DOHH2 (cell line): ENCODE measurements around the gene CAMKV.

Experiments
- H3F3A ChIP-seq: fragments of 200-600 bp; sonication (generic), shearing (Covaris generic); 2 replicates; pipeline ENCODE4 v1.6.0; 2016; ENCODE audit warnings: antibody characterized with exemption, mild to moderate bottlenecking; ENCODE audit not compliant: control insufficient read depth, insufficient read depth
- H3K27ac ChIP-seq: fragments of 200-600 bp; sonication (generic); 2 replicates; pipeline ENCODE4 v1.5.1; 2014; ENCODE audit warnings: low read depth, mild to moderate bottlenecking, low read length, moderate library complexity
- H3K27me3 ChIP-seq: fragments of 200-600 bp; sonication (generic); 2 replicates; pipeline ENCODE4 v1.6.1; 2014; ENCODE audit warnings: mild to moderate bottlenecking, low read length, mixed read lengths; ENCODE audit not compliant: control insufficient read depth
- H3K36me3 ChIP-seq: fragments of 200-600 bp; sonication (generic); 2 replicates; pipeline ENCODE4 v1.6.1; 2014; ENCODE audit warnings: mild to moderate bottlenecking, low read length, moderate library complexity, mixed read lengths; ENCODE audit not compliant: control insufficient read depth
- H3K4me1 ChIP-seq: fragments of 200-600 bp; sonication (generic); 2 replicates; pipeline ENCODE4 v1.6.1; 2014; ENCODE audit warnings: mild to moderate bottlenecking, low read length, mixed read lengths; ENCODE audit not compliant: control insufficient read depth
- H3K4me2 ChIP-seq: fragments of 200-600 bp; sonication (generic); 2 replicates; pipeline ENCODE4 v1.6.0; 2014; ENCODE audit warnings: mild to moderate bottlenecking, low read length, moderate library complexity
- H3K4me3 ChIP-seq: fragments of 200-600 bp; sonication (generic); 2 replicates; pipeline ENCODE4 v1.5.1; 2014; ENCODE audit warnings: mild to moderate bottlenecking, low read length, mixed read lengths
- H3K79me2 ChIP-seq: fragments of 200-600 bp; sonication (generic); 2 replicates; pipeline ENCODE4 v1.6.1; 2014; ENCODE audit warnings: mild to moderate bottlenecking, low read length, mixed read lengths; ENCODE audit not compliant: control insufficient read depth
- H3K9me2 ChIP-seq: fragments of 200-600 bp; sonication (generic); replicated peaks from 2 replicates; pipeline ENCODE4 v1.6.1; 2014; ENCODE audit warnings: mild to moderate bottlenecking, low read length, mixed read lengths; ENCODE audit not compliant: control insufficient read depth
- H3K9me3 ChIP-seq: fragments of 200-600 bp; sonication (generic); 2 replicates; pipeline ENCODE4 v1.6.1; 2014; ENCODE audit warnings: antibody characterized with exemption, low read length, mixed read lengths; ENCODE audit not compliant: control insufficient read depth, insufficient read depth
- H4K20me1 ChIP-seq: fragments of 200-600 bp; sonication (generic); 2 replicates; pipeline ENCODE4 v1.6.0; 2014; ENCODE audit warnings: low read depth, mild to moderate bottlenecking, antibody characterized with exemption, low read length, moderate library complexity; ENCODE audit not compliant: control insufficient read depth, insufficient read depth
- CTCF ChIP-seq: fragments of 200-600 bp; sonication (generic); IDR thresholded peaks from one replicate; pipeline ENCODE4 v1.5.1; 2014; ENCODE audit warnings: antibody characterized with exemption, mild to moderate bottlenecking, low read depth, low read length; ENCODE audit not compliant: poor library complexity, severe bottlenecking
- EZH2phosphoT487 ChIP-seq: fragments of 200-600 bp; sonication (generic); IDR thresholded peaks from 2 replicates; pipeline ENCODE4 v1.6.1; 2017; ENCODE audit warnings: borderline replicate concordance, mild to moderate bottlenecking, antibody characterized with exemption, low read length, moderate library complexity, mixed read lengths

CAMKV gene

GRCh38 chr3:49845694-49846093 lies 24.0 kb downstream of the CAMKV start:
- Histone ChIP-seq H3K4me1 (peaks cover 7% of the 10 kb centered on the region; the same call in 1 of the 2 replicates), H3K4me2 (no peak overlapping the region)
- TF ChIP-seq EZH2phosphoT487, result no peak
- TF ChIP-seq CTCF, result no peak

DNA sequence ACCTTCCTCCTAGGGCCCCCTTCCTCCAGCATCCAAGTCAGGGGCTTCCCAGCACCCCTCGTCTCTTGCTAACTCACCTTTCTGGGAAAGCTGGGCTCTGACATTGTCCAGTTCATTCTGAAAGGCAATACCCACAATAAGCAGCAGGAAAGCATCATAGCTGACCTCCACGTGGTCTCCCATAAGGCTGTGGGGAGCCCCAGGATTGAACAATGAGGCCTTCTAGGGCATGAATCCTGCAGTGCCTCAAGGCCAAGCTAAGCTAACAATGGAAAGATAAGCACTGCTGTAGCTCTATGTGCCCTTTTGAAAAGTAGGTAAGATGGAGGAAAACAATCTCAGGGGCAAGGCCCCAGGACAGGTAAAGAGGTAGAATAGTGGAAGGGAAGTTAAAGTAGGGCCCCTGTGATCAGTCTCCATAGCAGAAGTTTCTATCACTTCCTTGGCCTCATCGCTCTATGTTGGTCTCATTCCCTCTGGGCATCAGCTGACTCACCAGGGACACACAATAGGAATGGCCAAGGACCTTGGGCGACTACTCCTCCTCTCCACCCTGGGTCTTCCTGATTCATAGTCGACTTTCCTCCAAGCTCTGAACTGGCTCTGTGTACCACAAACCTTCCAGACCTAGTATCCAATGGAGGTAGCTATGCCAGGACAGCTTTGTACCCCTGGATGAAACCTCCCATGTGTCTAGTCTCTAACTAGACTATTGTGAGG lies 25.1 kb downstream of the CAMKV start:
- Histone ChIP-seq H3K4me1 (peaks cover 8% of the 10 kb centered on the region), H3K4me2 (no peak overlapping the region), H3K4me3 (no peak overlapping the region), H3K79me2 (no peaks in the 10 kb centered on the region), H3K27me3 (no peaks in the 10 kb centered on the region), H3F3A (no peaks in the 10 kb centered on the region), H3K36me3 (peaks cover 75% of the 10 kb centered on the region), H3K9me3 (no peaks in the 10 kb centered on the region), H3K27ac (no peak overlapping the region), H3K9me2 (no peaks in the 10 kb centered on the region), H4K20me1 (no peaks in the 10 kb centered on the region)
- TF ChIP-seq CTCF (no peak), EZH2phosphoT487 (no peak)

More at GRCh38 chr3:49845694-49846093, 24.0 kb downstream of the CAMKV start:
- Histone ChIP-seq H3F3A (no peaks in the 10 kb centered on the region), H3K79me2 (peaks cover 8% of the 10 kb centered on the region), H3K27ac (no peak overlapping the region), H3K9me2 (no peaks in the 10 kb centered on the region), H3K27me3 (no peaks in the 10 kb centered on the region), H3K36me3 (peaks cover 65% of the 10 kb centered on the region), H4K20me1 (no peaks in the 10 kb centered on the region), H3K9me3 (no peaks in the 10 kb centered on the region), H3K4me3 (no peak overlapping the region)

DNA sequence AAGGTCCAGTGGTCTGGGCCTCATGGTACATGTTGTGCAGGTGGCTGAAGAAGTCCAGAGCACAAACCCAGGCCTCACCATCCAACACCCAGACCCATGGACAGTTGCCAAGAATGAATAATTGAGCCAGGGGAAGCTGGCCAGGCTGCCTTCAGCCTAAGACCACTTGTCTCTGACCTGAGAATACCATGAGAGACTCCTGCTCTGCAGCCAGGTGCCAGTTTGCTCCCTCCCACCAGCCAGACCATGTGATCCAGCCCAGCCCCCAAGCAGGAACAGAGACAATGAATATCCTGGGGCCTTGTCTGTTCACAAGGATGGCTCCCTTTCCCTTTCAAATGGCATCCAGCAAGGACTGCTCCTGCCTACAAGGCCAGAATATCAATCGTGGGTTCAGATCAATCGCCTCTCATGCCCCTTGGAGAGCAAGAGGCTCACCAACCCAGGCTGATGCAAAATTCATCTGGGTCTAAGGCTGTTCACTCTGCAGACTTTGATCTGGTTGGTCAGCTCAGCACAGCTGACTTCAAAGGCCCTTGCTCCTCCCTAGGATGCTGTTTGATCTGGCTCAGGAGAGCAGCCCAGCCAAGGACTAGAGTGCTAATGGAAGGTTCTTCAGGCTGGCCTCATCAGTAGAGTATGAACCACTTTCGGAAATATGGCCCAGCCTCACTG lies 26.7 kb downstream of the CAMKV start:
- Histone ChIP-seq H3K9me2 (no peaks in the 10 kb centered on the region), H3K27ac (no peak overlapping the region), H3F3A (no peaks in the 10 kb centered on the region), H3K4me3 (no peak overlapping the region), H3K4me1 (peaks cover 15% of the 10 kb centered on the region), H3K27me3 (no peaks in the 10 kb centered on the region), H4K20me1 (no peaks in the 10 kb centered on the region), H3K36me3 (peaks cover 80% of the 10 kb centered on the region), H3K4me2 (no peak overlapping the region), H3K79me2 (no peaks in the 10 kb centered on the region), H3K9me3 (no peaks in the 10 kb centered on the region)
- no peak for TF ChIP-seq CTCF
- no peak for TF ChIP-seq EZH2phosphoT487
